ENCODE measurements around the gene PPP1CB. TPM values are rescaled to one million over a fixed set of nuclear protein-coding genes. Genes with fewer than 3 reads are reported as not detected.

The PPP1CB gene
- total RNA-seq (2012; rRNA removed): 125 and 151 TPM in 2 replicates

GRCh38 chr2:28751252-28751955 lies at the start of gene PPP1CB:
Gene PPP1CB (plus strand): TSS chr2:28751830. CDS start chr2:28752125, 295 bp downstream.
- Histone ChIP-seq H3K4me1 (ENCODE audit: control insufficient read depth, insufficient read depth, low read length) (peaks cover 33% of the 10 kb centered on the region), H3K4me2 (ENCODE audit: low read length) (peak within 1 kb of the TSS; percentile 91), H3K9ac (ENCODE audit: low read depth, low read length) (peak within 1 kb of the TSS; percentile 99), H3K4me3 (ENCODE audit: low read length) (peak within 1 kb of the TSS; percentile 96), H3K27me3 (ENCODE audit: control insufficient read depth, insufficient read depth, low read length) (no peaks in the 10 kb centered on the region), H3K9me3 (replicated peaks; ENCODE audit: low read length) (no peaks in the 10 kb centered on the region), H3K36me3 (ENCODE audit: insufficient read depth, low read length) (no peaks in the 10 kb centered on the region)

GRCh38 chr2:28702415-28702861 lies 49.2 kb upstream of the PPP1CB start:
- no peaks in the 10 kb centered on the region for H3K36me3 ChIP-seq (ENCODE audit: insufficient read depth, low read length)
- no peak overlapping the region for H3K4me3 ChIP-seq (ENCODE audit: low read length)
- H3K9me3 ChIP-seq (replicated peaks; ENCODE audit: low read length): no peaks in the 10 kb centered on the region
- no peaks in the 10 kb centered on the region for H3K27me3 ChIP-seq (ENCODE audit: control insufficient read depth, insufficient read depth, low read length)
- no peak overlapping the region for H3K9ac ChIP-seq (ENCODE audit: low read depth, low read length)
- H3K4me1 ChIP-seq (ENCODE audit: control insufficient read depth, insufficient read depth, low read length): no peaks in the 10 kb centered on the region
- H3K4me2 ChIP-seq (ENCODE audit: low read length): no peak overlapping the region

- no peak overlapping the region for H3K4me2 ChIP-seq (ENCODE audit: low read length)
- H3K27me3 ChIP-seq (ENCODE audit: control insufficient read depth, insufficient read depth, low read length): no peaks in the 10 kb centered on the region
- H3K36me3 ChIP-seq (ENCODE audit: insufficient read depth, low read length): no peaks in the 10 kb centered on the region
- no peak overlapping the region for H3K9ac ChIP-seq (ENCODE audit: low read depth, low read length)
- H3K4me1 ChIP-seq (ENCODE audit: control insufficient read depth, insufficient read depth, low read length): no peaks in the 10 kb centered on the region
- no peaks in the 10 kb centered on the region for H3K9me3 ChIP-seq (replicated peaks; ENCODE audit: low read length)
- no peak overlapping the region for H3K4me3 ChIP-seq (ENCODE audit: low read length)
Observed at GRCh38 chr2:28702878-28703277, 48.8 kb upstream of the PPP1CB start.

GRCh38 chr2:28704621-28705020 lies 47.0 kb upstream of the PPP1CB start:
- H3K4me1 ChIP-seq (ENCODE audit: control insufficient read depth, insufficient read depth, low read length): no peaks in the 10 kb centered on the region
- no peak overlapping the region for H3K4me3 ChIP-seq (ENCODE audit: low read length)
- no peak overlapping the region for H3K4me2 ChIP-seq (ENCODE audit: low read length)
- no peak overlapping the region for H3K9ac ChIP-seq (ENCODE audit: low read depth, low read length)
- no peaks in the 10 kb centered on the region for H3K27me3 ChIP-seq (ENCODE audit: control insufficient read depth, insufficient read depth, low read length)
- H3K9me3 ChIP-seq (replicated peaks; ENCODE audit: low read length): no peaks in the 10 kb centered on the region
- no peaks in the 10 kb centered on the region for H3K36me3 ChIP-seq (ENCODE audit: insufficient read depth, low read length)

- Histone ChIP-seq H3K27me3 (ENCODE audit: control insufficient read depth, insufficient read depth, low read length) (no peaks in the 10 kb centered on the region), H3K4me2 (ENCODE audit: low read length) (no peak overlapping the region), H3K36me3 (ENCODE audit: insufficient read depth, low read length) (no peaks in the 10 kb centered on the region), H3K4me3 (ENCODE audit: low read length) (no peak overlapping the region), H3K9me3 (replicated peaks; ENCODE audit: low read length) (no peaks in the 10 kb centered on the region), H3K9ac (ENCODE audit: low read depth, low read length) (no peak overlapping the region), H3K4me1 (ENCODE audit: control insufficient read depth, insufficient read depth, low read length) (no peaks in the 10 kb centered on the region)
Observed at GRCh38 chr2:28705751-28706440, 45.7 kb upstream of the PPP1CB start.

GRCh38 chr2:28707592-28707991 lies 44.0 kb upstream of the PPP1CB start:
- H3K4me3 ChIP-seq (ENCODE audit: low read length): no peak overlapping the region
- no peak overlapping the region for H3K9ac ChIP-seq (ENCODE audit: low read depth, low read length)
- H3K27me3 ChIP-seq (ENCODE audit: control insufficient read depth, insufficient read depth, low read length): no peaks in the 10 kb centered on the region
- H3K4me2 ChIP-seq (ENCODE audit: low read length): no peak overlapping the region
- H3K9me3 ChIP-seq (replicated peaks; ENCODE audit: low read length): no peaks in the 10 kb centered on the region
- H3K36me3 ChIP-seq (ENCODE audit: insufficient read depth, low read length): no peaks in the 10 kb centered on the region
- H3K4me1 ChIP-seq (ENCODE audit: control insufficient read depth, insufficient read depth, low read length): no peaks in the 10 kb centered on the region

- no peak overlapping the region for H3K4me3 ChIP-seq (ENCODE audit: low read length)
- H3K4me1 ChIP-seq (ENCODE audit: control insufficient read depth, insufficient read depth, low read length): peaks cover 5% of the 10 kb centered on the region
- no peaks in the 10 kb centered on the region for H3K9me3 ChIP-seq (replicated peaks; ENCODE audit: low read length)
- H3K9ac ChIP-seq (ENCODE audit: low read depth, low read length): peak overlapping the region; percentile 21
- H3K36me3 ChIP-seq (ENCODE audit: insufficient read depth, low read length): no peaks in the 10 kb centered on the region
- no peaks in the 10 kb centered on the region for H3K27me3 ChIP-seq (ENCODE audit: control insufficient read depth, insufficient read depth, low read length)
- H3K4me2 ChIP-seq (ENCODE audit: low read length): no peak overlapping the region
Observed at GRCh38 chr2:28709101-28709500, 42.5 kb upstream of the PPP1CB start.

- H3K4me3 ChIP-seq (ENCODE audit: low read length): no peak overlapping the region
- H3K9ac ChIP-seq (ENCODE audit: low read depth, low read length): no peak overlapping the region
- H3K36me3 ChIP-seq (ENCODE audit: insufficient read depth, low read length): no peaks in the 10 kb centered on the region
- H3K9me3 ChIP-seq (replicated peaks; ENCODE audit: low read length): no peaks in the 10 kb centered on the region
- no peaks in the 10 kb centered on the region for H3K27me3 ChIP-seq (ENCODE audit: control insufficient read depth, insufficient read depth, low read length)
- H3K4me2 ChIP-seq (ENCODE audit: low read length): no peak overlapping the region
- H3K4me1 ChIP-seq (ENCODE audit: control insufficient read depth, insufficient read depth, low read length): peaks cover 6% of the 10 kb centered on the region
Observed at GRCh38 chr2:28710545-28710944, 41.1 kb upstream of the PPP1CB start.

- peaks cover 30% of the 10 kb centered on the region for H3K4me1 ChIP-seq (ENCODE audit: control insufficient read depth, insufficient read depth, low read length)
- H3K9ac ChIP-seq (ENCODE audit: low read depth, low read length): no peak overlapping the region
- H3K4me2 ChIP-seq (ENCODE audit: low read length): no peak overlapping the region
- H3K4me3 ChIP-seq (ENCODE audit: low read length): no peak overlapping the region
- no peaks in the 10 kb centered on the region for H3K36me3 ChIP-seq (ENCODE audit: insufficient read depth, low read length)
- H3K9me3 ChIP-seq (replicated peaks; ENCODE audit: low read length): no peaks in the 10 kb centered on the region
- no peaks in the 10 kb centered on the region for H3K27me3 ChIP-seq (ENCODE audit: control insufficient read depth, insufficient read depth, low read length)
Observed at GRCh38 chr2:28713577-28714298, 37.9 kb upstream of the PPP1CB start.

GRCh38 chr2:28716265-28716865 lies 35.3 kb upstream of the PPP1CB start:
- Histone ChIP-seq H3K9ac (ENCODE audit: low read depth, low read length) (peak overlapping the region; percentile 65), H3K4me2 (ENCODE audit: low read length) (peak overlapping the region; percentile 54), H3K9me3 (replicated peaks; ENCODE audit: low read length) (no peaks in the 10 kb centered on the region), H3K27me3 (ENCODE audit: control insufficient read depth, insufficient read depth, low read length) (no peaks in the 10 kb centered on the region), H3K4me3 (ENCODE audit: low read length) (no peak overlapping the region), H3K36me3 (ENCODE audit: insufficient read depth, low read length) (no peaks in the 10 kb centered on the region), H3K4me1 (ENCODE audit: control insufficient read depth, insufficient read depth, low read length) (peaks cover 30% of the 10 kb centered on the region)

GRCh38 chr2:28717339-28717758 lies 34.3 kb upstream of the PPP1CB start:
- Histone ChIP-seq H3K4me1 (ENCODE audit: control insufficient read depth, insufficient read depth, low read length) (peaks cover 30% of the 10 kb centered on the region), H3K36me3 (ENCODE audit: insufficient read depth, low read length) (no peaks in the 10 kb centered on the region), H3K4me3 (ENCODE audit: low read length) (no peak overlapping the region), H3K27me3 (ENCODE audit: control insufficient read depth, insufficient read depth, low read length) (no peaks in the 10 kb centered on the region), H3K9me3 (replicated peaks; ENCODE audit: low read length) (no peaks in the 10 kb centered on the region), H3K4me2 (ENCODE audit: low read length) (peak overlapping the region; percentile 54), H3K9ac (ENCODE audit: low read depth, low read length) (peak overlapping the region; percentile 65)

All from skeletal muscle satellite cell (primary cell).